Adrenal gland (tissue), 5 donors: ENCODE data around the gene PARD6B.

Source experiments
- POLR2A ChIP-seq, 2 donors: fragments of 450-650 bp; IDR thresholded peaks; one replicate each; pipeline ENCODE4 v1.6.1; 2017; ENCODE audit warnings: antibody characterized with exemption in 2 of 2, mild to moderate bottlenecking in 2 of 2, moderate library complexity in 1 of 2
- TF ChIP-seq, protein P1 (sequence below), 6 experiments: fragments of 450-650 bp in 4 of 6; fragments of 200-600 bp in 2 of 6; sonication (generic) in 1 of 6; IDR thresholded peaks; 1 replicate in 5 of 6; 2 replicates in 1 of 6; pipeline versions ENCODE4 v1.5.1 to v1.8.0; 2016 to 2021; ENCODE audit warnings: antibody characterized with exemption in 6 of 6, mild to moderate bottlenecking in 2 of 6, moderate library complexity in 1 of 6
- donor health status: DM: no; HTN: no; CAD: no.

DNA sequence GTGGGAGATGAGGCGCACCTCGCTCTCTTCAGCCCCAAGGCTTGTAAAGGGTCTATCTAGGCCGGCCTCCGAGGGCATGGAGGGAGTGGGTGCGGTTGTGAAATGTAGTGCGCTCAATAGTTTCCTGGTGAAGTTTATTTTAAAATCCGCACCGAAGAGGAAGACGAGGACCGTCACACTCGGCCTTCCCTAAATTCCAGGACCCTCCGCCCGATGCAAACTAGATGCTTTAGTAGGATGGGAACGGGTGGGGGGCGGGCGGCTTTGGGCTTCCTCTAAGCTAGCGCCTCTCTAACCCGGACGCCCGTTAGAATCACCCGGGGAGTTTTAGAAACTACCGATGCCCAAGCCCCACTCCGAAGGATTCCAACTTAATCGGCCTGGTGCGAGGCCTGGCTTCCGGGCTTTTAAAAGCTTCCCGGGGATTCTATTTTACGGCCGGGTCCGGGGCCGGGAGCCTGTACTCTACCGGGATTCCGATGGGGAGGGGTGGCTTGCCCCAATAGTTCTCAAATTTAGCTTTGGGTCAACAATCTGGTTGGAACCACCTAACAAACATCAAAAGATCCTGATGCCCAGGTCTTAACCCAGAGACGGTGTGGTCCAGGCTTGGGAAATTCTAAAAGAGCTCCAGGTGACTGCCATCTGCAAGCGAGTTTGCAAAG lies 62.9 kb downstream of the PARD6B start:
- no peak for TF ChIP-seq POLR2A (IDR thresholded peaks at IDR 0.05)
- TF ChIP-seq, protein P1, sequence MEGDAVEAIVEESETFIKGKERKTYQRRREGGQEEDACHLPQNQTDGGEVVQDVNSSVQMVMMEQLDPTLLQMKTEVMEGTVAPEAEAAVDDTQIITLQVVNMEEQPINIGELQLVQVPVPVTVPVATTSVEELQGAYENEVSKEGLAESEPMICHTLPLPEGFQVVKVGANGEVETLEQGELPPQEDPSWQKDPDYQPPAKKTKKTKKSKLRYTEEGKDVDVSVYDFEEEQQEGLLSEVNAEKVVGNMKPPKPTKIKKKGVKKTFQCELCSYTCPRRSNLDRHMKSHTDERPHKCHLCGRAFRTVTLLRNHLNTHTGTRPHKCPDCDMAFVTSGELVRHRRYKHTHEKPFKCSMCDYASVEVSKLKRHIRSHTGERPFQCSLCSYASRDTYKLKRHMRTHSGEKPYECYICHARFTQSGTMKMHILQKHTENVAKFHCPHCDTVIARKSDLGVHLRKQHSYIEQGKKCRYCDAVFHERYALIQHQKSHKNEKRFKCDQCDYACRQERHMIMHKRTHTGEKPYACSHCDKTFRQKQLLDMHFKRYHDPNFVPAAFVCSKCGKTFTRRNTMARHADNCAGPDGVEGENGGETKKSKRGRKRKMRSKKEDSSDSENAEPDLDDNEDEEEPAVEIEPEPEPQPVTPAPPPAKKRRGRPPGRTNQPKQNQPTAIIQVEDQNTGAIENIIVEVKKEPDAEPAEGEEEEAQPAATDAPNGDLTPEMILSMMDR (IDR thresholded peaks at IDR 0.05): peak in 2 of 6 experiments; percentile 20 to 39
